GM19351 (cell line): ENCODE results near the gene FBP2.
A peak's percentile ranks its signal among the peaks of the same experiment; 100 is the strongest.
"Not testable (repeated sequence)": the region's sequence is repeated elsewhere in the genome, so short reads cannot be mapped to it uniquely, and the experiment has no call there.

ENCODE experiments used
- ATAC-seq: cut with Tn5 transposase; IDR thresholded peaks from one replicate; pipeline ENCODE4 v1.9.1; 2021; ENCODE audit warnings: mild to moderate bottlenecking, moderate library complexity; ENCODE audit not compliant: unreplicated experiment

FBP2 gene

DNA sequence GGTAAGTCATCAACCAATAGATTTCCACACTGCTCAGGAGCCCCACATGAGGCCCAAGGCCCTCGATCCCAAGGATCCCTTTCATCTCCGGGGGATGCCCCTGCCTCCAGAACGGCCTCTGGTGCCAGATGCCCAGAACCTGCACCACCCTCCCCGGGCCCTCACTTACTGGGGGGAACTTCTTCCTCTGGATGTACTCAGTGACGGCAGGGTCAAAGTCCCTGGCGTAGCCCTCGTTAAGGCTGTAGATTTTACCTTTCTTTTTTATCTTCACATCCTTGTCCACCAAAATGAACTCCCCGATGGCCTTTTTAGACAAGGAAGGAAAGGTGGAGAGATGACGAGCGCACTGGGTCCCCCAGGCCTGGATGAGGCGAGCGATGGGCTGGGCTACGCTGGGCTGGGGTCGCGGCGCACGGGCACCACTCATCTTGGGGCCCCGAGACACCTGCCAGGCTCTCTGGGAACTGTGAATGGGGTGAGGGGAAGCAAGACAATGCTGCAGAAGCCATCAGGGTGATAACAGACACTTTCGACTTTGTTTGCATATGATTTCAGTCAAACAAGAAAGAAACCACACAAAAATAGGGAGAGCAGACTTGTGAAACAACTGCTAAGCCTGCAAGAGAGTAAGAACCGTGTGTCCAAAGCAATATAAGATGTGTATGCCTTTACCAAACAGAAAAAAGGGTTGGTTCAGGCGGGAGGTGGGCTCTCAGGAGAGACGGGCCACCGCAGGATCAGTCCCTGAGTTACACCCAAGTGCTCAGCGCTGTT lies 13.2 kb upstream of the FBP2 start:
- no peak for ATAC-seq

DNA sequence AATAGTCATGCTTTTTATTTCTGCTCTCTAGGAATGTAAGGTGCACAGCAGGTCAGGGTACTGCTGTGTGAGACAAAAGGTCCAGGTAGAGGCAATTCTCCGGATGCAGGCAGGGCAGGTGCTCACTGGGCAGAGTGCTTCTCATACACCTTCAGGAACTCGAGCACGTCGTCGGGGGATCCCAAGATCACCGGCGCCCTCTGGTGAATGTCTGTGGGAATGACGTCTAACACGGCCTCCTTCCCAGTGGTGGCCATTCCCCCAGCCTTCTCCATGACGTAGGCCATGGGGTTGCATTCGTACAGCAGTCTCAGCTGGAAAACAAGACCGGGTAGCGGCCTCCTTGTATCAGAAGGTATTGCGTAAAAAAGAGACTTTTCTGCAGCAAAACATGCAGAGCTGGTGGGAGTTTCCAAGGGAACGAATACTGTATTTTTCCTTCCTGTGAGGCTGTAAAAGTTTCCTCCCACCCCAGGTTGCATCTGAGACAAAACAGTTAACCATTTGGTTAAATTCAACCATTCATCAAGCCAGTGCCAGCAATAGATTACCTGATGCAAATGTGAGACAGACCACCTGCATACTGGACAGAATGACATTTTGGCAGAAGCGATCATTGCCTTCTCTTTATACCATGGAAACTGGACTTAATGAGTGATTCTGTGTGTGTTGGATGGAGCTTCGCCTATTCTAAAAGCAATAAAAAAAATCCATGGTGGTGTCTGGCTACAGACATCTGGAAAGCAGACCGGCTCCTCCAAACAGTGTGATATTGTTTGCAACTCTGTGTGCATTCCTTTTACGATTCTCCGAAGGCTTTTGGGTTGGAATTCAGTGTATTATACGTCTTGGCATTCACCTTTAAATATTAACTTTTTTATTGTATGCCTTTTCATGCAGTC lies 9.9 kb upstream of the FBP2 start:
- peak; percentile 79 for ATAC-seq

DNA sequence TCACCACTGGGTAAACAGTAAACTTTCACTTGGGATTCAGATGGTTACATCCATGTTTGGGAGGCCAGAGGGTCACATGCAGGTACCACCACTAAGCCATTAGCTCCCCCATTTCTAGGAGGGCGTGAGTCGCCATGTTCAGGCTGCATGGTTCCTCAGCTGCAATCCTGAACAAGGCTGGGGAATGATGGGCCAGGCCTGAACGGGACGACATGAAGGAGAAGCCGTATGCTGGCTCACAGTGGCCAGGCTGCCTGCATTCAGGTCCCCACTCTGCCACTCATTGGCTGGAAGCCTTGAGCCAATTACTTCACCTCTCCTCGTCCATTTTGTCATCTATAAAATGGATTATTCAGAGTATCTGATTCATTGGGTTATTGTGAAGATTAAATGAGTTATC lies 9.0 kb upstream of the FBP2 start:
- no peak for ATAC-seq

- no peak for ATAC-seq
Measured at GRCh38 chr9:94600715-94601114, 7.1 kb upstream of the FBP2 start.

- no peak for ATAC-seq
Measured at GRCh38 chr9:94600258-94600657, 6.6 kb upstream of the FBP2 start.

DNA sequence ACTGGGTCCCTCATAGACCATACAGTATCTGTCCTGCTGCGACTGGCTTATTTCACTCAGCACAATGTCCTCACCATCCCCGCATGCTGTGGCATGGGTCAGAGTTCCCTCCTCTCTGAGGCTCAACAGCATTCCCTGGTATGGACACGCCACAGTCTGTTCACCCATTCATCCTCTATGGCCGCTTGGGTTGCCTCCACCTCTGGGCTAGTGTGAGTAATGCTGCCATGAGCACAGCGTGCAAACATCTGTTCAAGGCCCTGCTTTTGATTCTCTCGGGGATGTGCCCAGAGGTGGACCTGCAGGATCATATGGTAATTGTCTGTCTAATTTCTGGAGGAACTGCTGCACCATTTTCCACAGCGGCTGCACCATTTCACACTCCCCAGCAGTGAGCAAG lies 5.5 kb upstream of the FBP2 start:
- no peak for ATAC-seq

DNA sequence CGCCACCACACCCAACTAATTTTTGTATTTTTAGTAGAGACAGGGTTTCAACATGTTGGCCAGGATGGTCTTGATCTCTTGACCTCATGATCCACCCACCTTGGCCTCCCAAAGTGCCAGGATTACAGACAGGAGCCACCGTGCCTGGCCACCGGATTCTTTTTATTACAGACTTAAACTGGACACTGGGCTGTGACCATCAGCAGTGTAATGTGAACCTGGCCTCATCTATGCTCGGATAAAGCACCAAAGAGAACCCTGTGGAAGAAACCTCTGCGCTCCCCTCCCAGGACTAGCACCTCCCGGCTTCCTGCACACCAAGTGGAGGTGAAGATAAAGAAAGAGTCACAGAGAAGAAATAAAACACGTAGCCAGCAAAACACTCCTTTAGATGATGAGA lies 941 bp downstream of the FBP2 start:
- ATAC-seq, result not testable (repeated sequence)

DNA sequence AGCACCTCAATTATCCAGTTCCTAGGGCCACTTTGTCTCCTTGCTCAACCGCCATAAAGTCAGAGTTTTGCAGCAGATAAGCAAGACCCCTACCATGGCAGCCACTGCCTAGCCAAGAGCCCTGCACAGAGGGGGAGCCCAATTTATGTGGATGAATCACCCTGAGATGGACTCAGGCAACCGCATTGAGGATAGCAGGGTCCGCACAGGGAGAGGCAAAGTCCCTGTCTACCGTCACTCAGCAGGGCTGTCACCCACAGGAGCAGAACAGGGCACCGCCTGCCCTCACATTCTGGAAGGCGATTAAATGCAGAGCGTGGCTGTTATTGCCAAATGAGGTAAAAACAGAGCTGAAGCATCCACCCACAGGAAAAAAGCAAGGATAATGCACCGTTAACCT lies 1.7 kb downstream of the FBP2 start:
- ATAC-seq, result no peak

DNA sequence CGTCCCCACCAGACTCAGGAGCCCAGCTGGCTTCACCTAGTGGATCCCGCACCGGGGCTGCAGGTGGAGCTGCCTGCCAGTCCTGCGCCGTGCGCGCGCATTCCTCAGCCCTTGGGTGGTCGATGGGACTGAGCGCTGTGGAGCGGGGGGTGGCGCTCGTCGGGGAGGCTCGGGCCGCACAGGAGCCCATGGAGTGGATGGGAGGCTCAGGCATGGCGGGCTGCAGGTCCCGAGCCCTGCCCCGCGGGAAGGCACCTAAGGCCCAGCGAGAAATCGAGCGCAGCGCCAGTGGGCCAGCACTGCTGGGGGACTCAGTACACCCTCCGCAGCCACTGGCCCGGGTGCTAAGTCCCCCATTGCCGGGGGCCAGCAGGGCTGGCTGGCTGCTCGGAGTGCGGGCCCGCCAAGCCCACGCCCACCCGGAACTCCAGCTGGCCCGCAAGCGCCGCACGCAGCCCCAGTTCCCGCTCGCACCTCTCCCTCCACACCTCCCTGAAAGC lies 2.5 kb downstream of the FBP2 start:
- ATAC-seq, result not testable (repeated sequence)

- ATAC-seq, result no peak
Measured at GRCh38 chr9:94588681-94589080, 4.9 kb downstream of the FBP2 start.

GRCh38 chr9:94586814-94587213 lies 6.8 kb downstream of the FBP2 start:
- no peak for ATAC-seq

DNA sequence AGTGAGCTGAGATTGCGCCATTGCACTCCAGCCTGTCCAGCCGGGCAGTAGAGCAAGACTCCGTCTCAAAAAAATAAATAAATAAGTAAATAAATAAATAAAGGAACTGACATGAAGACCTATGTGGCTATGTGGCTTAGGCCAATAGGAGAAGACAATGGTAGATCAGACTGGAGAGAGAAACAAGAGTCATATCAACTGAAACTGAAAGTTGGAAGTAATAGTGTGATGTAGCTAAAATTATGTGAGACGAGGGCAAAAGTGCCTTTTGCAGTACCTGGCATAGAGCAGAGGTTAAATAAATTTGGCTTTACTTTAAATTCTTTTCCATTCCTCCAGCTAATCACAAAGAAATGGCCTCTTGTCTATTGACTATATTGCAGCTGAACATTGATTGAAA lies 7.3 kb downstream of the FBP2 start:
- ATAC-seq, result peak; percentile 63

DNA sequence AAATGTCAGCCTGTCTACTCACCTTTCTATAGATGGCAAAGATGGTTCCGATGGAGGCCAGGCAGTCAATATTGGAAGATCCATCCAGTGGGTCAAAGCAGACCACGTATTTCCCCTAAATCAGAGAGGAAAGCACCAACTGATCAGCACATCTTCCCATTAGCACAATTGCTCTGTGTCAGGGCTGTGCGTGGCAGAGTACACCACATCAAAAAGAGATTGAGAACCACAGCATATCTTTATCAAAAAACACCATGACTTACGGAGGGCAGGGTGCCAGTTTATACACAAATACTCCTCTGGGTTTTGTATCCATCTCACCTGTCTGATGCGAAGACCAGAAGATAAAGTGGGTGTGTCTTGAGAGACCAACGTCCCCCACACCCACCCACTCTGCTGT lies 9.1 kb downstream of the FBP2 start:
- ATAC-seq, result no peak

GRCh38 chr9:94581728-94582127 lies 11.9 kb downstream of the FBP2 start:
- no peak for ATAC-seq

GRCh38 chr9:94577571-94577970 lies 16.1 kb downstream of the FBP2 start:
- ATAC-seq, result no peak

- ATAC-seq, result no peak
Measured at GRCh38 chr9:94577036-94577435, 16.6 kb downstream of the FBP2 start.

DNA sequence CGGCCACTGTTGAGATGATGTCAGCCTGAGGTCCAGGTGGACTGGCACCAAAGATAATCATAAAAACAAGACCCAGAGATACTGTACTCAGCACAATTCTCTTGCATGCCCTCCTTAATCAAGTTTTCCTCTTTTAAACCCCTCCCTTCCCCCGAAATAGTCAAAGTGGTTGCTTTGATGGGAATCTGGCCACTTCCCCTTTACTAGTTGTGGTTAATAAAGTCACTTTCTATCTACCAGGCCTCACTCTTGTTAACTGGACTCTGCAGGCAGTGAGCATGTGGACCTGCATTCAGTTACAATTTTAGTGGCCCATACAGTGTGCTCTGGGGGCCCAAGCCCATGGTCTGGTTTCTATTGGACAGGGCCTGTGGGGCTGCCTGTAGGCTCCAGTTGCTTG lies 17.5 kb downstream of the FBP2 start:
- ATAC-seq, result no peak

GRCh38 chr9:94568972-94569712 lies 24.5 kb downstream of the FBP2 start:
- ATAC-seq, result no peak

GRCh38 chr9:94568250-94568889 lies 25.3 kb downstream of the FBP2 start:
- ATAC-seq, result no peak

DNA sequence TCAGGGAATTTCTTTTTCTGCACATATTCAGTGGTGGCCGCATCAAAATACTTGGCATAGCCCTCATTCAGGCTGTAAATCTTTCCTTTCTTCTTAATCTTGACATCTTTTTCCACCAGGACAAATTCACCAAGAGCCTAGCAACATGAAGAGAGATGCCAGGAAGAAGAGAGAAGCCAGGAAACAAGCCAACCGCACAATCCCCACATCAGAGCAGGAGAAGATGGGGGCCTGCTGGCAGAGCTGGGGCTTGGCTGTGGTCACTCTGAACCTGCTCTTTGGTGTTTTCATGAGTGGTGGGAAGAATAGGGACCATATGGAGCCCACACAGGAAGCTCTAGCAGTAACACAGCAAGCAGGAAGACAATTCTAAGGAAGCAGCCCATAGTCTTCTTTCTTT lies 26.4 kb downstream of the FBP2 start:
- no peak for ATAC-seq

GRCh38 chr9:94566550-94566949 lies 27.1 kb downstream of the FBP2 start:
- ATAC-seq, result no peak
